Esophagus mucosa (tissue), 1 donor: ENCODE results near the gene HAPLN2. TPM values are rescaled to one million over a fixed set of nuclear protein-coding genes. Genes with fewer than 3 reads are reported as not detected.
"Not testable (repeated sequence)": the region's sequence is repeated elsewhere in the genome, so short reads cannot be mapped to it uniquely, and the experiment has no call there.

Experiments used
- ATAC-seq: fragments of 200-7000 bp; cut with Tn5 transposase; one replicate; pipeline ENCODE4 v1.9.1; 2020
- total RNA-seq: library from RNA; stranded (reverse); gene quantifications from one replicate; pipeline ENCODE4 v1.2.4, GENCODE V29; 2023
- donor health status: DM: yes; HTN: yes; CAD: no.

Gene HAPLN2
- not detected for total RNA-seq

DNA sequence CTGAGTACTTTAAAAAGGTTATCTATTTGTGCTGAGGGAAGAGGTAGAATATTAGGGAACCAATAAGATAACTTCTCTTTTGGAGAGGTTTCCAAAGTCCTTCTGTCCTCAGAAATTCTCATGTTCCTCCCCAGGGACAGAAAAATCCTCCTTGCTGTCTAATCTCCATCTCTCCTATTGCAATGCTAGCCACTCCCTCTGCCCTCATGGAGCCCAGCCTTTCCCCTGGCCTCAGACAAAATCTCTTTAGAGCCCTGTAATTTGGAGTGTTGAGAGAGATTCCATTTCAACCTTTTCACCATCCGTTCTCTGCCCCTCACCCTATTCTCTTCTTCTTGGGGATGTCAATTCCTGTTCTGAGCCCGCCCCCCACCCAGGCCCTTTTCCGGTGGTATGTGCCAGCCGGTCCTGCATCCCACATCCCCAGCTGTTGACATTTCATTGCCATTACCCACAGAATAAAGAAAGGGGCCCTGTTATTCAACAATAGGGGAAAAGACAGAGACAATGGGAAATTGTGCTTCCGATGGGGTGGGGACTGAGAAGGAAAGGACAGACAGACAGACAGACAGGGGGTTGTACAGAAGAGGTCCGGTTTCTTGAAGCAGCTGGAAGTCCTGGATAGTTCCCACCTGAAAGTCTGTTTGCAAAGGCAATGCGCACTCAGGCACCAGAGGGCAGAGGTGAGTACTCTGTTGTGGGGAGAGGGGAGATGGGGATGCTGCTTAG lies at the start of gene HAPLN2:
HAPLN2 (plus strand) TSS at position 563 of the 729 bp plus-strand sequence. CDS start 4,076 bp downstream, outside the sequence.
- ATAC-seq = no peak

DNA sequence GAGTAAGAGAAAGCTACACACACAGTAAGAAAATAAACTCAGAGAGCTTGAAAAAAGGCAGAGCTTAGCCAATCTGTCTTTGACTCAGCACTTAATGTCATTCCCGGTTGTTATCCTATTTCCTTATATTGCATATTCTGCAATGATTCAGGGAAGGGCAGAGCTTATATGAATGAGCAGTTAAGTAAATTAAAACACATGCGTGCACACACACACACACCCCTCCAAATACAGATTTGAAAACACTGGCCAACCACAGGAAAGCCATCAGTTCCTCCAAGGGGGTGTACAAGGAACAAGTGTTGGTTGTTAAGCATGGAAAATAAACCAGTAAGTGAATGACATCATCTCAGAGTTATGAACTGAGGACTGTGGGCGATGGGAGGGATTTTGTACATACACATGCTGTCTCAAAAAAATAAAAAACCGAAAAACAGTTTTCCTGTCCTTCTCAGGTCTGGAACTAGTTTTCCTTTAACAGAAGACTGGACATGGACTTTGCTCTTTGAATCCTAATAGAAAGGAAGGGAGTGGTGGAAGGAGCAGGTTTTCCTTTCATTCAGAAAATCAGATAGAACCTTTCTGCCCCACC lies 47.9 kb upstream of the HAPLN2 start:
- peak; percentile 80 for ATAC-seq

DNA sequence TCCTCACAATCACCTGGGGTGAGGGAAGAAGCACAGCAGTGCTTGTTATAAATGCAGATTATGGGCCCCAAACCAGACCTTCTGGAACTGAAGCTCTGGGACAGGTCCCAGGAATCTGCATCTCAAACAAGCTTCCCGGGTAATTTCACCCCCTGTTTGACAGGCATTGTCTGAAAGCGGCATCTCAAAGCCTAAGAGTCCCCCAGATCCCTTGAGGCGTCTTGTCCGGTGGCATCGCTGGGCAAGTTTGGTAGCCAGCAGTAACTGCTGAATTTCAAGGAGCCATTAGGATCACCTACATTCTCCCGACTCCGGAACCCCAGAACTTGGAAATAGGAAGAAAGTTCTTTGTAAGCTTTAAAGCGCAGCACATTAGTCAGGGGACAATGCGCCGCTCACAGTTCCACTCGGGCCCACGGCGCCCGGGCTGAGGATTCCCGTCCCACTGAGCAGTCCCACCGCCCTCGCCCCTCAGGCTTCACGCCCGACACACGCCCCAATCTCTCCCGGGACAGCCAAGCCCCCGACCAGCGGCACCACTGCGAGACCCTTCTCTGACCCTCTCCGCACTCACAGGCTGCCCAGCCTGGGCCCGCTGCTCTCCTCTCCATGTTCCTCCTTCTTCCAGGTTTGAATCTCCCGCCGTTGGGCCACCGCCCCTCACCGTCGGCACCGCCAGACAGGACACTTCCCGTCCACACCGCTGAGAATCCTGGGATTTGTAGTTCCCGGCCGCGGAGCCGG lies 47.1 kb upstream of the HAPLN2 start, which contains the start of gene IQGAP3:
IQGAP3 (minus strand) TSS at position 647 of the 744 bp plus-strand sequence; CDS start at position 611, 36 bp downstream.
- ATAC-seq = peak; percentile 90

DNA sequence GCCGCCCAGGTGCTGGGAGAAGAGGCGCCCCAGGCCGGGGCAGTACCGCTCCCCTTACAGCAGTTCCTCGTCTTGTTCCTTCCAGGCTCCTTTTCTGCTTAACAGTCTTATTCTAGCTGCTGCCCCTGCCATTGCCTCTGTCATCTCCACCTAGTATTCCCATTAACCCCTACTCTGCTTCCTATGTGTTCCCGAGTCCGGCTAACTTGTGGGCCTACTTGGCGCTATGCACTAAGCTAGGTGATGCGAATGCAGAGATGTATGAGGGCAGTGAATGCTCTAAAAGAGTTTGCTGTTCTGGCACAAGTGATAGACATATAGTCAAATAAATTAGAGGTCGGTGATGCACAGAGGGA lies 46.6 kb upstream of the HAPLN2 start:
- no peak for ATAC-seq

- no peak for ATAC-seq
Measured at GRCh38 chr1:156574039-156574633, 45.1 kb upstream of the HAPLN2 start.

DNA sequence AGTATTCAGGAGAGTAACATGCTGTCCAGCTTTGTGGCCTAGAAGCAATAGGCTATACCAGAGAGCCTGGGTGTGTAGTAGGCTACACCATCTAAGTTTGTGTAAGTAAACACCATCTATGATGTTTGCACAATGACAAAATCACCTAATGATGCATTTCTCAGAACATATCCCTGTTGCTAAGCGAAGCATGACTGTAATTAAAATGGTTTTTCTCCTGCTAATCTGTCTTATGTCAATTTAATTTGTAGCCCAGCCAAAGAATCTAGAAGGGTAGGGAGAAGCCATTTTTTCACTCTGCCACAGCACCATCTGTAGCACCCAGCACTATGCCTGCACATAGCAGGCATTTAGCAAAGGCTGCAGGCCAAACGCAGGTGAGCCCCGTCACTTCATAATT lies 41.7 kb upstream of the HAPLN2 start:
- ATAC-seq = no peak

GRCh38 chr1:156578055-156578454 lies 41.2 kb upstream of the HAPLN2 start:
- ATAC-seq = no peak

- ATAC-seq = no peak
Measured at GRCh38 chr1:156579472-156579871, 39.7 kb upstream of the HAPLN2 start, which contains the start of gene TTC24. TTC24 (plus strand) TSS chr1:156579723; CDS start chr1:156581365, 1,642 bp downstream.

GRCh38 chr1:156581661-156582387 lies 37.4 kb upstream of the HAPLN2 start:
- no peak for ATAC-seq

GRCh38 chr1:156582388-156583017 lies 36.7 kb upstream of the HAPLN2 start:
- no peak for ATAC-seq

GRCh38 chr1:156583821-156584622 lies 35.2 kb upstream of the HAPLN2 start:
- ATAC-seq = peak; percentile 48

- no peak for ATAC-seq
Measured at GRCh38 chr1:156584813-156585212, 34.4 kb upstream of the HAPLN2 start.

- peak; percentile 4 for ATAC-seq
Measured at GRCh38 chr1:156586323-156586722, 32.9 kb upstream of the HAPLN2 start.

- ATAC-seq = peak; percentile 84
Measured at GRCh38 chr1:156586892-156587477, 32.2 kb upstream of the HAPLN2 start.

- ATAC-seq = not testable (repeated sequence)
Measured at GRCh38 chr1:156587927-156588326, 31.3 kb upstream of the HAPLN2 start.

- no peak for ATAC-seq
Measured at GRCh38 chr1:156589546-156589945, 29.7 kb upstream of the HAPLN2 start.

DNA sequence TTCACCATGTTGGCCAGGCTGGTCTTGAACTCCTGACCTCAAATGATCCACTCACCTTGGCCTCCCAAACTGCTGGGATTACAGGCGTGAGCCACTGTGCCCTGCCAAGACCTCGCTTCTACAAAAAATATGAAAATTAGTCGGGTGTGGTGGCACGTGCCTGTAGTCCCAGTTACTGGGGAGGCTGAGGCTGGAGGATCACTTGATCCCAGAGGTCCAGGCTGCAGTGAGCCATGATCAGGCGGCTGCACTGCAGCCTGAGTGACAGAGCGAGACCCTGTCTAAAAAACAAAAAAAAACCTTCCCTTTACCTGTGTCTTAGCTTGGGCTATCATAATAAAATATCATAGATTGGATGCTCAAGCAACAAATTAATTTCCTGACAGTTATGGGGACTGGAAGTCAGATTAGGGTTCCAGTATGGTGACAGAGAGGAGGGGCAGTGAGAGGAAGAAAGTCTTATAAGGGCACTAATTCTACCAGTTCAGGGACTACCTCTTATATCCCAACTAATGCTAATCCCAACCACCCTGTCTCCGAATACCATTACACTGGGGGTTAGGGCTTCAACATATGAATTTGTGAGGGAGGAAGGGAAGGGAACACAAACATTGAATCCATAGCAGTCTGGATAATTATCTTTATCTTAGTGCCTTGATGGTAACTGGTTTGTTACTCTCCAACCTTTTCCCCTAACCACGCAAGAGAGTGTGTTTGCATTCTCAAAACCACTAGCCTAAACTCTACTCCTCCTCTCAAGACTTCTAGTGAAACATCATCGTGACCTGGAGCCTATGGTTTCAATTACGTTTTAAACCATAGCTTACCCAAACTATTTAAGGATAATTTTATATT lies 28.7 kb upstream of the HAPLN2 start:
- ATAC-seq = no peak

DNA sequence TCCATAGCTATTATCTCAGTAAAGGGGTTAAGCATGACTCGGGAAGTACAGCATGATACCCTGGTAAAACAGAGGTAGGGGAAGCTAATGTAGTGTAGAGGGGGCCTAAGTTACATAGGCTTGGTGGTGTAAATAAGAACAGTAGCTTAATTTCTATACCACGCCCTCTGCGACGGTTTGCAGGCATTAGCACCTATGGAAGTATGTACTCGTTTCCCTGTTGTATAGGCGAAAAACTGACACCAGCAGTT lies 28.1 kb upstream of the HAPLN2 start:
- ATAC-seq = no peak

- ATAC-seq = peak; percentile 87
Measured at GRCh38 chr1:156591432-156592157, 27.6 kb upstream of the HAPLN2 start, which contains the start of gene NAXE. NAXE (plus strand) TSS chr1:156591776; CDS start chr1:156591805, 29 bp downstream.
